ENCODE results near the gene STRIP1.

The STRIP1 gene

DNA sequence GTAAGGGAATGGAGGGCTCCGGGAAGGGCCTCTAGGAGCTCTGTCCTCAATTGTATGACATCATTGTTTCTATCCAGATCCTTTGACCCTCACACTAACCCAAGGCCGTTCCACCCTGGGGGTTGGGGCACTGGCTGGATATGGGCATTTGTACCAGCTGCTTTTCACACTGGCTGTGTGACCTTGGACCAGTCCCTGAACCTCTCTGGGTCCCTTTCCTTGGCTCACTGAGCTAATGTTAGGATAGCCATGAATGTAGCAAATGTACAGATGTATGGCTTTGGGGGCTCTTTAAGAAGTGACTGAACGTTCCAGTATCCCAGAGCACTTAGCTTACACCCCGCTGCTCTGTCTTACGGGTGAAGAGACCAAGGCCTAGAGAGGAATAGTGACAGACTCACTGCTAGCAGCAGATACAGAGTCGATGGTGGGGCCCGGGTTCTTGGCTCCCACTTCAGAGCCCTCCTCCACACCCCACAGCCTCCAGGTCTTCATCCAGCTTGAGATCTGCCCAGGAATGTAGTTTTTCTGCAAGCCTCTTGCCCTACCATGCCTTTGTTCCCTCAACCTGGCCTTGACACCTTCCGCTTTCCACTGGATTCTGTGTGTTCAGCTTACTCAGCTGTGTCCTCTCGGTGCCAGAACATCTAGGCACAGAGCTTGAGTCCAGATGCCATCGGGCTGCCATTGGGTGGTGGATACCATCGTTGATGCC lies 63.2 kb downstream of the STRIP1 start:
- DNase-seq (ENCODE audit: low spot score), result no peak

DNA sequence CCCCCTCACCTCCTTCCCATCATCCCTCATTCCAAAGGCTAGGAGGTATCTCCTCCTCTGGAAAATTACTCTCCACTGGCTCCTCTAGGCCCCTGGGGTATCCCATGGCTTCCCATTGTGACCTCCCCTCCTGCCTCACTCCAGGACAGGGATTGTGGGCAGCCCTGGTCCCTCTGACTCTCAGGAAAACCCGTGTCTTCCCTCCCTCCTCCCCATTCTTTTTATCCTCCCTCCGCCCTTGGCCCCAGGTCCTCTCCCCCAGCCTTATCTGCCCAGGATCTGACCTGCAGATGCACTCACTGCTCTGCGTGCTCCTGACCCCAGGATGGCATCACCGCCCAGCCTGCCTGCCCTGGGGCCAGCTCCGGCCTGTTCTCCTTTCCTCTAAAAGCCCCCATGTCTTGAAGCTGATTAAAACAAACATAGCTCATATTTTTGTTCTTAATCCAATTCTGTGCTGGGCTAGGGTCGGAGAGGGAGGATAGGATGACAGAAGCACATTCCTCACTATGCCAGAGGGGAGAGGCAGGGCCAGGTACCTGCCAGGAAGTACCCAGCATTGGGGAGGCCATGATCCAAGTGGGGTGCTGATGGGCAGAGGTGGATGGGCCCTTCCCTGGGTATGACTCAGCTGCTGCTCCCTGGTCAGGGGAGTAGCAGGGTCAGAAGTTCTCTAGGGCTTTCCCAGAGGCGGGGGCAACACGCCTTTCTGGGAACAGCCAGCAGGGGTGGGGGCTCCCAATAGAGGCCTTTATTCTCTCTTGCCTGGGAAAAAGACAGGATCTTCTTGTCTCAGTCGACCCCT lies 64.0 kb downstream of the STRIP1 start:
- DNase-seq (ENCODE audit: low spot score), result no peak

DNA sequence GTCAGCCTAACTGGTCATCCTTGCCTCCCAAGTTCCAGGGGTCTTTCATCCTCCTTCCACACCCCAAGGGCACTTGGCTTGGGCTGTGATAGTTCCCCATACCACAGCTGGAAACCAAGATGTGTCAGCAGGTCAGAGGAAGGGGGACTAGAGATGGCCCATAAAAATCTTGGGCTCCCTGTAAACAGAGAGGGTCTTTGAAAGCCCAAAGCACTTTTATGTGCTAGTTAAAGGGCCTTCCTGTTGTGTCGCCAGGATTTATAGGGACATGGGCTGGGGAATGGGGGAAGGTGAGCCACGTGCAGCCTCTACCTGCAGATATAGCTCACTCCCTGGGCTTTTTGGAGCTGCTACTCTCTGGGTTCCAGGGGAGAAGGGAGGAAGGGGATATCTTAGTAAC lies 65.9 kb downstream of the STRIP1 start:
- no peak for DNase-seq (ENCODE audit: low spot score)

DNA sequence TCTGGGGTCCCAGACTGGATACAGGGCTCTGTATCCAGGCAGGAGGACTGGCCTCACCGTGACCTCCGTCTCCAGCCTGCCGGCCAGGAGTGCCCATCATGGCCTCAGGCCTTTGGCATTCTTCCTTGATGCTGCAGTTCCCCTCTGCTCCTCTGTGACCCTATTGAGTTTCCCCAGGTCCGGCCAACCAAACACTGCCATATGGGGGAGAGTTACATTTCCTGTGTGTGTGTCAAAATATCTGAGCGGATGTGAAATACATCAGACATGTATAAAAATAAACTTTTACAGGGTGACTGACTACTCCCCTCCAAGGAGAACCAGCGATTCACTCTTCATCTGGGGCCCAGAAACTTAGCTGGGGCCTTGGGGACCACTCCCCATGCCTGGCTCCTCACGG lies 67.7 kb downstream of the STRIP1 start:
- no peak for DNase-seq (ENCODE audit: low spot score)

Data from AG08396 (cell line).